ENCODE data around the gene KCND3. TPM values are rescaled to one million over a fixed set of nuclear protein-coding genes. Genes with fewer than 3 reads are reported as not detected.

Gene KCND3
- total RNA-seq, 1 donor = 0.09 TPM

DNA sequence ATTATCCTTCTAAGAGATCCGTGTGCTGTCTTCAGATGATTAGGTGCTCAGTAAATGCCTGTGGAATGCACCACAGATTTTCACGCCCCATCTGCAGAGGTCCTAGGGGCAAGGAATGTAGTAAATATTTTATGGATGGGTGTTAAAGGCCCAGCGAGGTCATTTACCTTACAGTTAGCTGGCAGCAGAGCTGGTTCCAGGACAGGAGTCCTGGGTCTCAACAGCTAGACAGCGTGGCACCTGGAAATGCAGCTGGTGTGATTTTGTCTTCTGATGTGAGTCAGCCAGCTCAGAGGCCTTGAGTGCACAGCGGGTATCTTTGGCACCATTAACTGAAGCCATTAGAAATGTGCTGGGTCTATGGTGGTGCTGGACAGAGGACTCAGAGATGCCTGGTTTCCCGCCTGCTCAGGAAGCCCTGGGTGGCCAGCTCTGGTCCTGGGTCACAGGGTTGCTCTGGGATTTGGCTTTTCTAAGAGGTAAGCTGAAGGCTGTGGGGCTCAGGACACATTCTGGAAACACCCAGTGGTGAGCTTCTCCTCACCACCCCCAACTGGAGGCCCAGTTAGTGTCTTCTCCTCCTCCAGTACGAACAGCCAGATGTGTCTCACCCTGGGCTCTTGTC lies 168.2 kb downstream of the KCND3 start:
- TF ChIP-seq, protein P1, sequence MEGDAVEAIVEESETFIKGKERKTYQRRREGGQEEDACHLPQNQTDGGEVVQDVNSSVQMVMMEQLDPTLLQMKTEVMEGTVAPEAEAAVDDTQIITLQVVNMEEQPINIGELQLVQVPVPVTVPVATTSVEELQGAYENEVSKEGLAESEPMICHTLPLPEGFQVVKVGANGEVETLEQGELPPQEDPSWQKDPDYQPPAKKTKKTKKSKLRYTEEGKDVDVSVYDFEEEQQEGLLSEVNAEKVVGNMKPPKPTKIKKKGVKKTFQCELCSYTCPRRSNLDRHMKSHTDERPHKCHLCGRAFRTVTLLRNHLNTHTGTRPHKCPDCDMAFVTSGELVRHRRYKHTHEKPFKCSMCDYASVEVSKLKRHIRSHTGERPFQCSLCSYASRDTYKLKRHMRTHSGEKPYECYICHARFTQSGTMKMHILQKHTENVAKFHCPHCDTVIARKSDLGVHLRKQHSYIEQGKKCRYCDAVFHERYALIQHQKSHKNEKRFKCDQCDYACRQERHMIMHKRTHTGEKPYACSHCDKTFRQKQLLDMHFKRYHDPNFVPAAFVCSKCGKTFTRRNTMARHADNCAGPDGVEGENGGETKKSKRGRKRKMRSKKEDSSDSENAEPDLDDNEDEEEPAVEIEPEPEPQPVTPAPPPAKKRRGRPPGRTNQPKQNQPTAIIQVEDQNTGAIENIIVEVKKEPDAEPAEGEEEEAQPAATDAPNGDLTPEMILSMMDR (IDR thresholded peaks at IDR 0.05; ENCODE audit: insufficient read depth, low read length) = no peak
- no peak for DNase-seq (ENCODE audit: low read depth)
- no peak overlapping the region for H3K4me3 ChIP-seq (ENCODE audit: low read depth, low read length)

DNA sequence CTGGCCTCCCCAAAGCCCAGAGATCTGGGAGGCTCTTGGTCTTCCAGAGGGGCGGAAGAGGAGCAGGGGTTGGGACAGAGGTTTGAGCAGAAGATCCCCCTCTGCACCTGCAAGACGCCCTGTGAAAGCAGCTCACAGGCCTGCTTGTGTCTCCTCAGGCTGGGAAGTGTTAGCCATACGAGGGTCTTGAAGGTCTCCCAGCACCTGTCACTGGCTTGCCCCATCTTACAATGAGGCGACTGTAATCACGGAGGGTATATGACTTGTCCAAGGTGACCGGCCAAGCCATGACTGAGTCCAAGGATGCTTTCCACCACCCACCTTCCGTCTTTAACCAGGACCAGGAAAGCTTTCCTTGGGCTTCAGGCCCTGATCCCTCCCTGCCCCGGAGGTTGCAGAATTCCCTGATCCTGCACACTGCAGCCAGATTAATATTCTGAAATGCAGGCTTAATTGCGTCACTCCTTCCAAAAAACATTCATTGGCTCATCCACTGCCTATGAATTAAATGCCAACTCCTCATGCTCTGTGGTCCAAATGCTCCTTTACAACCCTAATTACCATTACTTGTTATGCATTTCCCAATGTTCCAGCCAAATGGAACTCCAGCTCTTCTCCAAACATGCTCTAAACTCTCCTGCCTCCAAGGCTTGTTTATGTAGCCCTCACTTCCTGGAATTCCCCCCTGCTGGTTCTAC lies 169.8 kb downstream of the KCND3 start:
- no peak for DNase-seq (ENCODE audit: low read depth)
- H3K4me3 ChIP-seq (ENCODE audit: low read depth, low read length) = no peak overlapping the region
- TF ChIP-seq, protein P1 (IDR thresholded peaks at IDR 0.05; ENCODE audit: insufficient read depth, low read length) = no peak

DNA sequence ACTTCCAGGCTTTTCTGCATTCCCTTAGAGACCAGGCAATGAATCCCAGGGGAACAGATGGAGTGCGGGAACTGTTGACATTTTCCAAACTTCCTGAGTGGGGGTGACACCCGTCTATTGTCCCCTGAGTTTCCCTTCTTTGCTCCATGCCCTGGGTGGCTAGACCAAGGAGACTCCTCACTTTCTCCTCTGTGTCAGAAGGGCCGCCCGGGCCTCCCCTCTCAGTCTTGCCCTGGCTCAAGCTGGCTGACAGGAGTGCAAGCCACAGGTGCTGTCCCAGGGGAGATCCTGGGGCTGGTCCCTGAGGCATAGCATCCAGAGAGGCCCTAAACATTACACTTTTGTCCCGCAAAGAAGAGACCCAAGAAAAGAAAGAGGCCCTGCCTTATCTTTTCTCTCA lies 170.9 kb downstream of the KCND3 start:
- no peak overlapping the region for H3K4me3 ChIP-seq (ENCODE audit: low read depth, low read length)
- TF ChIP-seq, protein P1 (IDR thresholded peaks at IDR 0.05; ENCODE audit: insufficient read depth, low read length) = no peak
- no peak for DNase-seq (ENCODE audit: low read depth)

DNA sequence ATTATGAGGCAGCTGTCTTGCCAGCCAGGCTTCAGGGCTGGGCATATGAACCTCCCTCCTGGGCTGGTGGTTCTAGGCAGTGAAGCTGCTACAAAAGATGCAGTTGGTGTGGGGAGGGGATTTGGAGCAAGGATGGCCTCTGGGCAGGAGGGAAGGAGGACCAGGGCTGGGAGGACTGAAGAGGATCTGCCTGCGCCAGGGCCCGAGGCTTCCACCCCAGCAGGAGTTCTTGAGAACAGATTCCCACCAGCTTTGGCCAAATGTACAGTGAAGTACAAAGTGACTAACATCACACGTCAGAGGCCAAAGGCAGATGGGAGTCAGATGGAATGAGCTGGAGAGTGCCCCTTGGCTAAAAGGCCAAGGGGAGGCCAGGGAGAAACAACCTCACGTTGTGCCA lies 171.4 kb downstream of the KCND3 start:
- no peak overlapping the region for H3K4me3 ChIP-seq (ENCODE audit: low read depth, low read length)
- no peak for DNase-seq (ENCODE audit: low read depth)
- TF ChIP-seq, protein P1 (IDR thresholded peaks at IDR 0.05; ENCODE audit: insufficient read depth, low read length) = no peak

DNA sequence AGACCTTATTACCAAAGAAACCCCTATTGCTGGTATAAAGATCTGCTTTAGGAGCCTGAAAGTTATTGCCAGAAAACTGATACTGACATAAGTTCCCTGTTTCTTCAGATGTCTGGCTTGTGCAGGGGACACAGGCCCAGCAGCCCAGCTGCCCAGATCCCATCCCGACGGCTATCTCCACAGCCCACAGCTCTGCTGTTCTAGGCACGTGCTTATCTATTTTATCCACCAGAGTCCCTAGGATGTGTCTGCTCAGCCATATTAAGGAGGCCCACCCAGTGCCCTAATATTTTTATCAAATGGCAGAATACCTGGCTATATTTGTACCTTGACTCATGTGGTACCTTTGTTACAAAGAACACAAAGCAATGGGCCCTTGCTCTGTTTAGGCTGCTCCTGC lies 174.8 kb downstream of the KCND3 start:
- no peak for DNase-seq (ENCODE audit: low read depth)
- no peak overlapping the region for H3K4me3 ChIP-seq (ENCODE audit: low read depth, low read length)
- TF ChIP-seq, protein P1 (IDR thresholded peaks at IDR 0.05; ENCODE audit: insufficient read depth, low read length) = no peak

DNA sequence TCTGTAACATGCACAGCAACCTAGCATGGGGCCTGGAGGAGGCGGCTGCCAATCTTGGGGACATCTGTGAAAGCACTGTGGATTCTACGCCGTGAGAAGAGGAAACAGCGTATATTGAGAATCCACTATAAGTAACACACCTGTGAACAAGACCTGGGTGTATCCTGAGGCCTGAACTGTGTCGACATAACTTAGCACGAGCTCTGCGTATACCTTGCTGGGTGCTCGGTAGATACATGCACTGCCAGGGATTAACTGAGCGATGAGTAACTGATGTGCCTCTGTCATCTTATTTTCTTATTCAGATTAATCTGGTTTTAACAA lies 175.2 kb downstream of the KCND3 start:
- TF ChIP-seq, protein P1 (IDR thresholded peaks at IDR 0.05; ENCODE audit: insufficient read depth, low read length) = no peak
- no peak overlapping the region for H3K4me3 ChIP-seq (ENCODE audit: low read depth, low read length)
- DNase-seq (ENCODE audit: low read depth) = no peak
